MM.1S (cell line): ENCODE data around the gene TPX2.

ENCODE experiments used
- DNase-seq: peaks from one replicate; pipeline ENCODE4 v3.0.0-alpha.2; 2015
- H2AFZ ChIP-seq: fragments of 300-600 bp; sonication (generic); 2 replicates; pipeline ENCODE4 v1.6.0; 2016; ENCODE audit warnings: antibody characterized with exemption, low read length
- H3F3A ChIP-seq: fragments of 300-600 bp; sonication (generic); 2 replicates; pipeline ENCODE4 v1.6.1; 2016; ENCODE audit warnings: mild to moderate bottlenecking, antibody characterized with exemption, low read length, moderate library complexity, mixed read lengths; ENCODE audit not compliant: insufficient read depth
- H3K27ac ChIP-seq: fragments of 300-600 bp; sonication (generic); 2 replicates; pipeline ENCODE4 v1.5.1; 2016; ENCODE audit warnings: mild to moderate bottlenecking, low read length
- H3K27me3 ChIP-seq: fragments of 300-600 bp; sonication (generic); replicated peaks from 2 replicates; pipeline ENCODE4 v1.6.0; 2016; ENCODE audit warnings: low read length; ENCODE audit not compliant: insufficient read depth
- H3K36me3 ChIP-seq: fragments of 300-600 bp; sonication (generic); replicated peaks from 2 replicates; pipeline ENCODE4 v1.6.1; 2016; ENCODE audit warnings: mild to moderate bottlenecking, low read length, mixed read lengths; ENCODE audit not compliant: insufficient read depth
- H3K4me1 ChIP-seq: fragments of 300-600 bp; sonication (generic); 2 replicates; pipeline ENCODE4 v1.6.1; 2016; ENCODE audit warnings: low read length, mixed read lengths
- H3K4me2 ChIP-seq: fragments of 300-600 bp; sonication (generic); 2 replicates; pipeline ENCODE4 v1.6.0; 2016; ENCODE audit warnings: low read depth, low read length
- H3K4me3 ChIP-seq: fragments of 300-600 bp; sonication (generic); 2 replicates; pipeline ENCODE4 v1.5.1; 2016; ENCODE audit warnings: low read length, mixed read lengths
- H3K79me2 ChIP-seq: fragments of 300-600 bp; sonication (generic); 2 replicates; pipeline ENCODE4 v1.6.1; 2016; ENCODE audit warnings: mixed run types, low read length, mixed read lengths
- H3K9ac ChIP-seq: fragments of 300-600 bp; sonication (generic); 2 replicates; pipeline ENCODE4 v1.6.1; 2016; ENCODE audit warnings: low read length, mixed read lengths
- H3K9me2 ChIP-seq: fragments of 300-600 bp; sonication (generic); replicated peaks from 2 replicates; pipeline ENCODE4 v1.6.1; 2016; ENCODE audit warnings: mild to moderate bottlenecking, low read length, mixed read lengths; ENCODE audit not compliant: insufficient read depth
- H3K9me3 ChIP-seq: fragments of 300-600 bp; sonication (generic); replicated peaks from 2 replicates; pipeline ENCODE4 v1.6.1; 2016; ENCODE audit warnings: mild to moderate bottlenecking, low read length, mixed read lengths; ENCODE audit not compliant: insufficient read depth
- H4K20me1 ChIP-seq: fragments of 300-600 bp; sonication (generic); 2 replicates; pipeline ENCODE4 v1.6.1; 2016; ENCODE audit warnings: mild to moderate bottlenecking, low read length, moderate library complexity, mixed read lengths; ENCODE audit not compliant: insufficient read depth
- CTCF ChIP-seq: fragments of 300-600 bp; sonication (generic); IDR thresholded peaks from 2 replicates; pipeline ENCODE4 v1.5.1; 2016; ENCODE audit warnings: antibody characterized with exemption, low read length, mixed read lengths
- EZH2 ChIP-seq: fragments of 300-600 bp; sonication (generic); optimal IDR thresholded peaks from 2 replicates; pipeline ENCODE3; 2017; ENCODE audit warnings: low read depth, mild to moderate bottlenecking, antibody characterized with exemption, low read length, mixed read lengths
- EZH2phosphoT487 ChIP-seq: fragments of 300-600 bp; sonication (generic); IDR thresholded peaks from 2 replicates; pipeline ENCODE4 v1.6.1; 2018; ENCODE audit warnings: antibody characterized with exemption, low read length

Gene TPX2

GRCh38 chr20:31695849-31696804 lies 43.0 kb upstream of the TPX2 start:
- Histone ChIP-seq H3K36me3 (peaks cover 4% of the 10 kb centered on the region; the same call in 1 of the 2 replicates), H3K9me3 (no peaks in the 10 kb centered on the region), H3K79me2 (peaks cover 81% of the 10 kb centered on the region), H3K4me1 (peaks cover 83% of the 10 kb centered on the region), H4K20me1 (no peaks in the 10 kb centered on the region), H3K27ac (peak overlapping the region; percentile 84; the same call in 1 of the 2 replicates), H3K9me2 (no peaks in the 10 kb centered on the region), H3K4me2 (peak overlapping the region; percentile 52), H2AFZ (no peak overlapping the region), H3K27me3 (no peaks in the 10 kb centered on the region), H3K4me3 (no peak overlapping the region), H3F3A (peaks cover 88% of the 10 kb centered on the region), H3K9ac (no peak overlapping the region)
- DNase-seq: no peak
- TF ChIP-seq EZH2phosphoT487 (no peak), CTCF (no peak), EZH2 (no peak)

- Histone ChIP-seq H3F3A (peaks cover 76% of the 10 kb centered on the region), H3K27me3 (no peaks in the 10 kb centered on the region), H3K4me1 (peaks cover 84% of the 10 kb centered on the region), H3K4me2 (peak overlapping the region; percentile 53; the same call in 1 of the 2 replicates), H3K79me2 (peaks cover 97% of the 10 kb centered on the region), H3K9me2 (no peaks in the 10 kb centered on the region), H3K4me3 (peak overlapping the region; percentile 9; the same call in 1 of the 2 replicates), H4K20me1 (no peaks in the 10 kb centered on the region), H2AFZ (no peak overlapping the region), H3K9me3 (no peaks in the 10 kb centered on the region), H3K36me3 (peaks cover 4% of the 10 kb centered on the region; the same call in 1 of the 2 replicates), H3K27ac (peak overlapping the region; percentile 98), H3K9ac (peak overlapping the region; percentile 69)
- DNase-seq: no peak
- TF ChIP-seq EZH2phosphoT487 (no peak), CTCF (no peak), EZH2 (no peak)
Measured at GRCh38 chr20:31698243-31698802, 40.8 kb upstream of the TPX2 start.

- peaks cover 4% of the 10 kb centered on the region; the same call in 1 of the 2 replicates for H3K36me3 ChIP-seq
- DNase-seq: peak; percentile 93
- peaks cover 76% of the 10 kb centered on the region for H3K4me1 ChIP-seq
- no peaks in the 10 kb centered on the region for H4K20me1 ChIP-seq
- TF ChIP-seq CTCF: no peak
- TF ChIP-seq EZH2phosphoT487: no peak
- TF ChIP-seq EZH2: no peak
- H2AFZ ChIP-seq: no peak overlapping the region
- peak overlapping the region; percentile 53 for H3K4me2 ChIP-seq
- no peaks in the 10 kb centered on the region for H3K27me3 ChIP-seq
- H3K9me3 ChIP-seq: no peaks in the 10 kb centered on the region
- H3F3A ChIP-seq: peaks cover 69% of the 10 kb centered on the region
- peaks cover 97% of the 10 kb centered on the region for H3K79me2 ChIP-seq
- H3K4me3 ChIP-seq: peak overlapping the region; percentile 9
- peak overlapping the region; percentile 98 for H3K27ac ChIP-seq
- H3K9me2 ChIP-seq: no peaks in the 10 kb centered on the region
- peak overlapping the region; percentile 69 for H3K9ac ChIP-seq
Measured at GRCh38 chr20:31698803-31699718, 40.0 kb upstream of the TPX2 start.
